Endothelial cell of umbilical vein (primary cell): ENCODE results near the gene CATSPER4.
A peak's percentile ranks its signal among the peaks of the same experiment; 100 is the strongest.

ENCODE experiments used
- CTCF ChIP-seq, 2 donors: IDR thresholded peaks; 1 replicate in 1 of 2; 2 replicates in 1 of 2; pipeline ENCODE4 v1.5.1; 2011; ENCODE audit warnings: low read length in 2 of 2, mild to moderate bottlenecking in 2 of 2, moderate library complexity in 2 of 2, control low read depth in 1 of 2, inconsistent platforms in 1 of 2, low read depth in 1 of 2; ENCODE audit not compliant: insufficient read depth in 1 of 2; ENCODE audit errors: extremely low read depth in 1 of 2
- EZH2 ChIP-seq: IDR thresholded peaks from 2 replicates; pipeline ENCODE4 v1.6.1; 2012; ENCODE audit warnings: borderline replicate concordance, low read depth, mild to moderate bottlenecking, moderate library complexity, low read length, inconsistent platforms; ENCODE audit not compliant: severe bottlenecking
- GATA2 ChIP-seq: IDR thresholded peaks from 2 replicates; pipeline ENCODE4 v1.7.0; 2011; ENCODE audit warnings: low read depth, mild to moderate bottlenecking, moderate library complexity, mixed read lengths, low read length; ENCODE audit not compliant: insufficient read length, insufficient read depth
- JUN ChIP-seq: IDR thresholded peaks from 2 replicates; pipeline ENCODE4 v1.6.1; 2011; ENCODE audit warnings: borderline replicate concordance, low read depth; ENCODE audit not compliant: insufficient read length, insufficient read depth
- MAX ChIP-seq: IDR thresholded peaks from 2 replicates; pipeline ENCODE4 v1.6.1; 2011; ENCODE audit not compliant: insufficient read depth, insufficient read length
- MYC ChIP-seq: IDR thresholded peaks from one replicate; pipeline ENCODE4 v1.6.1; 2011; ENCODE audit warnings: mild to moderate bottlenecking, low read depth, low read length
- POLR2A ChIP-seq: IDR thresholded peaks from 2 replicates; pipeline ENCODE4 v1.6.1; 2012; ENCODE audit warnings: low read depth, mild to moderate bottlenecking, control low read depth, low read length
- POLR2AphosphoS5 ChIP-seq: IDR thresholded peaks from 2 replicates; pipeline ENCODE4 v1.6.1; 2012; ENCODE audit warnings: low read depth, mild to moderate bottlenecking, control low read depth, low read length, moderate library complexity; ENCODE audit not compliant: insufficient read depth

GRCh38 chr1:26190373-26190987, at the start of gene CATSPER4:
- TF ChIP-seq CTCF (IDR thresholded peaks at IDR 0.05; ENCODE audit: extremely low read depth in 1 of 2, insufficient read depth in 1 of 2, low read depth in 1 of 2, low read length in 2 of 2) (peak in 1 of 2 donors; percentile 12), EZH2 (no peak), POLR2AphosphoS5 (no peak), POLR2A (no peak), MAX (no peak), JUN (no peak), GATA2 (no peak), MYC (no peak)
